ENCODE results near the gene TPRX1.

DNA sequence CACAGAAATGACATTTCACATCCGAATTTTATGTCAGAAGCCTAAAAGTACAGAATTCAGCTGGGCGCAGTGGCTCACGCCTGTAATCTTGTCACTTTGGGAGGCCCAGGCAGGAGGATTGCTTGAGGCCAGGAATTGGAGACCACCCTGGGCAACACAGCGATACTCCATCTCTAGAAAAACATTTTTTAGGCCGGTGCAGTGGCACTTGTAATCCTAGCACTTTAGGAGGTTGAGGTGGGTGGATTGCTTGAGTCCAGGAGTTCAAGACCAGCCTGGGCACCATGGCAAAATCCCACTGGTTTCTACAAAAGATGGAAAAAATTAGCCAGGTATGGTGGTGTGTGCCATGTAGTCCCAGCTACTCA, 43.7 kb downstream of the TPRX1 start:
- no peak for TF ChIP-seq EZH2 (IDR thresholded peaks at IDR 0.05; ENCODE audit: insufficient read depth, poor library complexity, severe bottlenecking)
- TF ChIP-seq EZH2phosphoT487 (IDR thresholded peaks at IDR 0.05; ENCODE audit: insufficient read depth, low read depth), result no peak
